Measurements from ENCODE around the gene KRTAP1-1. TPM values are rescaled to one million over a fixed set of nuclear protein-coding genes. Genes with fewer than 3 reads are reported as not detected.

The KRTAP1-1 gene
- total and polyA plus RNA-seq, 7 donors: not detected

GRCh38 chr17:41009936-41010335, 31.3 kb downstream of the KRTAP1-1 start:
- Histone ChIP-seq H3K4me1 (no peaks in the 10 kb centered on the region), H3K4me3 (no peak overlapping the region), H3K9me3 (no peaks in the 10 kb centered on the region), H3K36me3 (ENCODE audit: insufficient read depth in 1 of 2, low read depth in 1 of 2) (no peaks in the 10 kb centered on the region), H3K27me3 (ENCODE audit: insufficient read depth in 3 of 3, low read length in 2 of 3) (peaks cover 0 to 7% (median 5%) of the 10 kb centered on the region in 3 donors), H3K27ac (no peak overlapping the region)
- intact Hi-C loops (cut with DNase I): no loop called here
- DNase-seq: no peak
- 92 to 97% (median 97%) methylated on average over 1 of the region's 1 CpG for WGBS, 3 donors
- TF ChIP-seq, protein P1, sequence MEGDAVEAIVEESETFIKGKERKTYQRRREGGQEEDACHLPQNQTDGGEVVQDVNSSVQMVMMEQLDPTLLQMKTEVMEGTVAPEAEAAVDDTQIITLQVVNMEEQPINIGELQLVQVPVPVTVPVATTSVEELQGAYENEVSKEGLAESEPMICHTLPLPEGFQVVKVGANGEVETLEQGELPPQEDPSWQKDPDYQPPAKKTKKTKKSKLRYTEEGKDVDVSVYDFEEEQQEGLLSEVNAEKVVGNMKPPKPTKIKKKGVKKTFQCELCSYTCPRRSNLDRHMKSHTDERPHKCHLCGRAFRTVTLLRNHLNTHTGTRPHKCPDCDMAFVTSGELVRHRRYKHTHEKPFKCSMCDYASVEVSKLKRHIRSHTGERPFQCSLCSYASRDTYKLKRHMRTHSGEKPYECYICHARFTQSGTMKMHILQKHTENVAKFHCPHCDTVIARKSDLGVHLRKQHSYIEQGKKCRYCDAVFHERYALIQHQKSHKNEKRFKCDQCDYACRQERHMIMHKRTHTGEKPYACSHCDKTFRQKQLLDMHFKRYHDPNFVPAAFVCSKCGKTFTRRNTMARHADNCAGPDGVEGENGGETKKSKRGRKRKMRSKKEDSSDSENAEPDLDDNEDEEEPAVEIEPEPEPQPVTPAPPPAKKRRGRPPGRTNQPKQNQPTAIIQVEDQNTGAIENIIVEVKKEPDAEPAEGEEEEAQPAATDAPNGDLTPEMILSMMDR (IDR thresholded peaks at IDR 0.05): no peak
- no peak for ATAC-seq

- WGBS, 3 donors: 60 to 72% (median 63%) methylated on average over 4 of the region's 4 CpGs
- DNase-seq (no peak), ATAC-seq (no peak)
- Histone ChIP-seq H3K27ac (no peak overlapping the region), H3K27me3 (ENCODE audit: insufficient read depth in 3 of 3, low read length in 2 of 3) (peaks cover 0 to 7% (median 5%) of the 10 kb centered on the region in 3 donors), H3K4me3 (no peak overlapping the region), H3K36me3 (ENCODE audit: insufficient read depth in 1 of 2, low read depth in 1 of 2) (no peaks in the 10 kb centered on the region), H3K9me3 (no peaks in the 10 kb centered on the region), H3K4me1 (no peaks in the 10 kb centered on the region)
- TF ChIP-seq, protein P1 (IDR thresholded peaks at IDR 0.05): no peak
- intact Hi-C loops (cut with DNase I): no loop called here
These were observed 31.9 kb downstream of the KRTAP1-1 start for GRCh38 chr17:41009301-41009760.

DNA sequence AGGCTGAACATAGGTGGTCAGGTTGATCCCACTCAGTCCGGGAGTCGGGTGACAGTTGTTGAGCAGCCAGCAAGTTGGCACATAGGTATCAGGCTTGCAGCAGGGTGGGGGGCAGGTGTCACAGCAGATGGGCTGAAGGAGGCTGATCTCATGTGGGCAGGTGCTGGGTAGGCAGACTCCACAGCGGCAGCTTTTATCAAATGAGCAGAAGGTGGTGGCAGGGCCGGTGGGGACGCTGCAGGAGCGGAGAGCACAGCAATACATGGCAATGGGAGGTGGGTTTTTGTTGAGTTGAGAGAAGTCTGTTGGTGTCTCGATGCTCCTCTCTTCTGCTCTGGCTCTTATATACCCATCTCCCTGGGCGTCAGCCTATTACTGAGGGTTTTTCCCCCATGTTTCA, 32.4 kb downstream of the KRTAP1-1 start, which contains the start of gene KRTAP3-1:
Gene KRTAP3-1 (minus strand): TSS at position 318 of the 400 bp plus-strand sequence. CDS start 54 bp downstream, at position 264.
- H3K4me1 ChIP-seq: no peaks in the 10 kb centered on the region
- no peaks in the 10 kb centered on the region for H3K36me3 ChIP-seq (ENCODE audit: insufficient read depth in 1 of 2, low read depth in 1 of 2)
- H3K27me3 ChIP-seq (ENCODE audit: insufficient read depth in 3 of 3, low read length in 2 of 3): peaks cover 0 to 11% (median 5%) of the 10 kb centered on the region in 3 donors
- no peak within 1 kb of the TSS for H3K4me3 ChIP-seq
- TF ChIP-seq, protein P1 (IDR thresholded peaks at IDR 0.05): no peak
- DNase-seq: no peak
- H3K27ac ChIP-seq: no peak within 1 kb of the TSS
- WGBS, 3 donors: 81 to 88% (median 85%) methylated on average over 8 of the region's 8 CpGs
- intact Hi-C loops (cut with DNase I): no loop called here
- ATAC-seq: no peak
- no peaks in the 10 kb centered on the region for H3K9me3 ChIP-seq

DNA sequence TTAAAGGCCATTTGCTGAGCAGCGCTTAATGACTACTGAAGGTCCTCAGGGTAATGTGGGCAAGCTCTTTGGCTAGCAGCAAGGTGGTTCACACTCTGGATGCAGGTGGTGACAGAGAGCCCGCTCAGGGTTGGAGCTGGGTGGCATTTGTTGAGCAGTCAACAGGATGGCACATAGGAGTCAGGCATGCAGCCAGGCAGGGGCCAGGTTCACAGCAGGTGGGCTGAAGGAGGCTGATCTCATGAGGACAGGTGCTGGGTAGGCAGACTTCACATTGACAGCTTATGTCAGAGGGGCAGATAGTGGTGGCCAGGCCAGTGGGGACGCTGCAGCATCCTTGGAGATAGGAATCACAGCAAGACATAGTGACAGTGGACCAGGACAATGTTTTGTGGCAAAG, 36.9 kb downstream of the KRTAP1-1 start:
- Histone ChIP-seq H3K4me1 (no peaks in the 10 kb centered on the region), H3K36me3 (ENCODE audit: insufficient read depth in 1 of 2, low read depth in 1 of 2) (no peaks in the 10 kb centered on the region), H3K9me3 (no peaks in the 10 kb centered on the region), H3K27ac (no peak overlapping the region), H3K4me3 (no peak overlapping the region), H3K27me3 (ENCODE audit: insufficient read depth in 3 of 3, low read length in 2 of 3) (peaks cover 4 to 16% (median 5%) of the 10 kb centered on the region in 3 donors)
- TF ChIP-seq, protein P1 (IDR thresholded peaks at IDR 0.05): no peak
- WGBS, 3 donors: 90 to 92% (median 91%) methylated on average over 3 of the region's 3 CpGs
- no peak for ATAC-seq
- intact Hi-C loops (cut with DNase I): no loop called here
- no peak for DNase-seq

- no peaks in the 10 kb centered on the region for H3K36me3 ChIP-seq (ENCODE audit: insufficient read depth in 1 of 2, low read depth in 1 of 2)
- no peaks in the 10 kb centered on the region for H3K9me3 ChIP-seq
- WGBS, 3 donors: 61 to 65% (median 62%) methylated on average over 4 of the region's 4 CpGs
- no peak for DNase-seq
- no peak overlapping the region for H3K4me3 ChIP-seq
- H3K27me3 ChIP-seq (ENCODE audit: insufficient read depth in 3 of 3, low read length in 2 of 3): peaks cover 5 to 16% (median 5%) of the 10 kb centered on the region in 3 donors
- TF ChIP-seq, protein P1 (IDR thresholded peaks at IDR 0.05): no peak
- no peak for ATAC-seq
- intact Hi-C loops (cut with DNase I): no loop called here
- no peak overlapping the region for H3K27ac ChIP-seq
- H3K4me1 ChIP-seq: no peaks in the 10 kb centered on the region
These were observed 37.3 kb downstream of the KRTAP1-1 start for GRCh38 chr17:41003926-41004325.
